K562 (cell line): ENCODE data around the gene TCF7.

Experiments used
- GABPA ChIP-seq: fragments of 200-800 bp; sonication (Bioruptor generic); conservative IDR thresholded peaks from 2 replicates; pipeline ENCODE4 v1.6.1; 2016; ENCODE audit warnings: low read depth, missing genetic modification characterization, missing compliant biosample characterization
- HDGF ChIP-seq: fragments of 450-650 bp; IDR thresholded peaks from 2 replicates; pipeline ENCODE4 v1.6.1; 2016
- KAT2B ChIP-seq: IDR thresholded peaks from one replicate; pipeline ENCODE4 v1.6.1; 2012; ENCODE audit warnings: low read depth, mild to moderate bottlenecking, control low read depth, inconsistent platforms, low read length, moderate library complexity
- NR2C1 ChIP-seq, 2 experiments: fragments of 450-650 bp; IDR thresholded peaks; 2 replicates each; pipeline ENCODE4 v1.6.1; 2017; ENCODE audit warnings: mild to moderate bottlenecking in 2 of 2, antibody characterized with exemption in 1 of 2, inconsistent platforms in 1 of 2, missing compliant biosample characterization in 1 of 2, missing genetic modification characterization in 1 of 2
- POLR2A ChIP-seq: fragments of 450-650 bp; conservative IDR thresholded peaks from 2 replicates; pipeline ENCODE4 v1.6.1; 2016
- POLR2B ChIP-seq: fragments of 450-650 bp; IDR thresholded peaks from 2 replicates; pipeline ENCODE4 v1.6.1; 2018; ENCODE audit warnings: low read depth; ENCODE audit not compliant: partially characterized antibody
- ZNF174 ChIP-seq: fragments of 250-450 bp; sonication (Bioruptor Pico); IDR thresholded peaks from 2 replicates; pipeline ENCODE4 v1.4.0; 2020; ENCODE audit warnings: mild to moderate bottlenecking
- ZNF23 ChIP-seq: fragments of 250-450 bp; sonication (Bioruptor Pico); IDR thresholded peaks from 2 replicates; pipeline ENCODE4 v1.4.0; 2020; ENCODE audit warnings: mild to moderate bottlenecking
- ZNF644 ChIP-seq: fragments of 200-800 bp; sonication (Bioruptor generic); IDR thresholded peaks from 2 replicates; pipeline ENCODE4 v1.6.1; 2016; ENCODE audit warnings: low read depth, missing genetic modification characterization, missing compliant biosample characterization
- ZNF668 ChIP-seq: fragments of 250-450 bp; sonication (Bioruptor Pico); IDR thresholded peaks from 2 replicates; pipeline ENCODE4 v1.8.0; 2022; ENCODE audit warnings: mild to moderate bottlenecking, inconsistent platforms
- TF ChIP-seq, protein P1 (sequence below): fragments of 450-650 bp; IDR thresholded peaks from 2 replicates; pipeline ENCODE4 v1.6.1; 2016
- TF ChIP-seq, protein P2 (sequence below): fragments of 450-650 bp; IDR thresholded peaks from 2 replicates; pipeline ENCODE4 v1.7.0; 2016; ENCODE audit warnings: borderline replicate concordance
- TF ChIP-seq, protein P3 (sequence below): fragments of 250-450 bp; sonication (Bioruptor Pico); IDR thresholded peaks from 2 replicates; pipeline ENCODE4 v1.4.0; 2020; ENCODE audit warnings: mild to moderate bottlenecking

DNA sequence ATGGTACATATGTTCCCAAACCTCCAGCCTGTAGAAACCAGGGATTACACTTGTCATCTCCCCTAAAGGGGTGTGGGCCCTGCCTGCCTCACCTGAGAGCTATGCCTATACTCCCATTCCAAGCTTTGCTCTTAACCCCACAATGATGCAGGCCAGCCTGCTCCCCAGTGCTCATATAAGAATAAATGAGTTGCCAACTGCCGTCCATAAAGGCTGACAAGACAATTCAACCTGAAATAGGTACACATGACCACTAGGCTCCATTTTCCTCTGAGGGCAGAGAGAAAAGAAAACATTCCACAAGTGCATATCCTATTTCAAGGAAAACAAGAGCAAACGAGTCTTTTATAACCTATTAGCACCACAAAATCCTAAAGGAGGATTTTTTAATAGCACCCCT, 33.8 kb downstream of the TCF7 start:
- TF ChIP-seq HDGF (no peak), GABPA (no peak), NR2C1 (IDR thresholded peaks at IDR 0.05) (no peak), NR2C1 (tag; IDR thresholded peaks at IDR 0.05) (no peak), ZNF23 (no peak), POLR2A (no peak), ZNF644 (tag) (no peak), ZNF174 (CRISPR knock-in tag) (no peak), KAT2B (no peak), POLR2B (no peak), ZNF668 (CRISPR knock-in tag) (no peak)
- TF ChIP-seq, protein P1, sequence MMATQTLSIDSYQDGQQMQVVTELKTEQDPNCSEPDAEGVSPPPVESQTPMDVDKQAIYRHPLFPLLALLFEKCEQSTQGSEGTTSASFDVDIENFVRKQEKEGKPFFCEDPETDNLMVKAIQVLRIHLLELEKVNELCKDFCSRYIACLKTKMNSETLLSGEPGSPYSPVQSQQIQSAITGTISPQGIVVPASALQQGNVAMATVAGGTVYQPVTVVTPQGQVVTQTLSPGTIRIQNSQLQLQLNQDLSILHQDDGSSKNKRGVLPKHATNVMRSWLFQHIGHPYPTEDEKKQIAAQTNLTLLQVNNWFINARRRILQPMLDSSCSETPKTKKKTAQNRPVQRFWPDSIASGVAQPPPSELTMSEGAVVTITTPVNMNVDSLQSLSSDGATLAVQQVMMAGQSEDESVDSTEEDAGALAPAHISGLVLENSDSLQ: no peak
- TF ChIP-seq, protein P2, sequence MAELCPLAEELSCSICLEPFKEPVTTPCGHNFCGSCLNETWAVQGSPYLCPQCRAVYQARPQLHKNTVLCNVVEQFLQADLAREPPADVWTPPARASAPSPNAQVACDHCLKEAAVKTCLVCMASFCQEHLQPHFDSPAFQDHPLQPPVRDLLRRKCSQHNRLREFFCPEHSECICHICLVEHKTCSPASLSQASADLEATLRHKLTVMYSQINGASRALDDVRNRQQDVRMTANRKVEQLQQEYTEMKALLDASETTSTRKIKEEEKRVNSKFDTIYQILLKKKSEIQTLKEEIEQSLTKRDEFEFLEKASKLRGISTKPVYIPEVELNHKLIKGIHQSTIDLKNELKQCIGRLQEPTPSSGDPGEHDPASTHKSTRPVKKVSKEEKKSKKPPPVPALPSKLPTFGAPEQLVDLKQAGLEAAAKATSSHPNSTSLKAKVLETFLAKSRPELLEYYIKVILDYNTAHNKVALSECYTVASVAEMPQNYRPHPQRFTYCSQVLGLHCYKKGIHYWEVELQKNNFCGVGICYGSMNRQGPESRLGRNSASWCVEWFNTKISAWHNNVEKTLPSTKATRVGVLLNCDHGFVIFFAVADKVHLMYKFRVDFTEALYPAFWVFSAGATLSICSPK: no peak
- TF ChIP-seq, protein P3, sequence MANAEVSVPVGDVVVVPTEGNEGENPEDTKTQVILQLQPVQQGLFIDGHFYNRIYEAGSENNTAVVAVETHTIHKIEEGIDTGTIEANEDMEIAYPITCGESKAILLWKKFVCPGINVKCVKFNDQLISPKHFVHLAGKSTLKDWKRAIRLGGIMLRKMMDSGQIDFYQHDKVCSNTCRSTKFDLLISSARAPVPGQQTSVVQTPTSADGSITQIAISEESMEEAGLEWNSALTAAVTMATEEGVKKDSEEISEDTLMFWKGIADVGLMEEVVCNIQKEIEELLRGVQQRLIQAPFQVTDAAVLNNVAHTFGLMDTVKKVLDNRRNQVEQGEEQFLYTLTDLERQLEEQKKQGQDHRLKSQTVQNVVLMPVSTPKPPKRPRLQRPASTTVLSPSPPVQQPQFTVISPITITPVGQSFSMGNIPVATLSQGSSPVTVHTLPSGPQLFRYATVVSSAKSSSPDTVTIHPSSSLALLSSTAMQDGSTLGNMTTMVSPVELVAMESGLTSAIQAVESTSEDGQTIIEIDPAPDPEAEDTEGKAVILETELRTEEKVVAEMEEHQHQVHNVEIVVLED: no peak
